Measurements from ENCODE around the gene PKN1.

GRCh38 chr19:14476327-14476672 is 43.2 kb downstream of the PKN1 start:
- TF ChIP-seq POLR2A (IDR thresholded peaks at IDR 0.05; ENCODE audit: low read depth, low read length) (no peak), TAF1 (IDR thresholded peaks at IDR 0.05; ENCODE audit: low read depth, low read length) (no peak), PAX5 (IDR thresholded peaks at IDR 0.05; ENCODE audit: insufficient read depth, low read length, severe bottlenecking) (no peak)
